ENCODE data around the gene UMOD.

GRCh38 chr16:20372701-20373100 lies 20.2 kb upstream of the UMOD start:
- TF ChIP-seq CTCF (IDR thresholded peaks at IDR 0.05) (no peak), POLR2A (IDR thresholded peaks at IDR 0.05) (no peak)
